GM11168 (cell line): ENCODE measurements around the gene SLC29A3.

ENCODE experiments used
- in situ Hi-C: fragments of 300-500 bp; cut with MboI; formaldehyde crosslinking; loops from one replicate; pipeline ENCODE4 v1.12.0; 2022; ENCODE audit warnings: low sequenced_read_pairs; ENCODE audit not compliant: unreplicated experiment

Gene SLC29A3

DNA sequence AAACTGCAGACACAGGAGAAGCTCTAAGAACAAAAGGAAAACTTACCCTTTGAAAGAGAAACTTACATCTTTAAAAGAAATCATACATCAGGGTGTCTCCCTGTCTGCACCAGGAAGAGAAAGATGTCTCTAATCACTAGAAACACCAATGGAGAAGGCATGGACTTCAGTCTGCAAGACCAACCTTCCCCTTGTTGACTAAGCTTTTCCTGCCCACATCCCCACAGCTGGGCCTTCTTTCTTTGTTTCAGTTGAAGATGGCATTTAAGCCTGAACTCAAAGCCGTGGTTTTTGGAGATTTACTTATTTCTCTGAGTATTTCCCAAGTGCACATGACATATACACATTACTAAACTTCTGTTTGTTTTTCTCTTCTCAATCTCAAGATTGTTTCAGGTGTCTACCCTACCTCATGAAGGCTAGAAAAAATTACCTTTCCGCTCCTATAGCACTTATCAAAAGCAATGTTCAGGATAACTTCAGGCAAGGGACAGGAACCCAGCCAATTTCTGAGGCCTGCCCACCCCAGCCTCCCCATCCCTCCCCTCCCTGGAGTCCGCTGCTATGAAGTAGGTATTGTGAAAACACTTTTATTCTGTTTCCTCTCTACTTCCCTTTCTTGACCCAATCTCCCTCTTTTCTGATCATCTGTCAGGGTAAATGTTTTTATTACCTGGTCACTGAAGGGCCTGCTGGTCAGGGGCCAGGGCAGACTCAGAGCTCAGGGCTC is 2.8 kb upstream of the SLC29A3 start:
- in situ Hi-C loops, result loop anchor here (5.0 kb wide), 1 partner anchor 66 kb away; no protein-coding TSS in a partner anchor

DNA sequence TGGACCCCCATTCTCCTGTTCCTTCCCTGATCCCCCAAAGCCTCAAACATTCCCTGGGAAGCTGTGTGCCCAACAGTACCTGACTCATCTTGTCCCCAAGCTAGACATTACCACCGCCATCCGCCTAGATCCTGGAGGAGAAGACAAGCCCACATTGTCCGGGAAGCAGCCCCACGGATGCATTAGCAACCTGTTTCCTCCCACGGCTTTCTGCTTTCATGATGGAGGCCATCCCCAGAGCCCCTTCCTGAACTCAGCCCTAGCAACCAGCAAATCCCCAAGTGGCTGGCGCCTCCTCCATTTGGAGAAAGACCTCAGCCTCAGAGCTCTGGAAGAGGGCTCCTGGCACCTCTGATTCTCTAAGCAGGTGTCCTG is 2.3 kb upstream of the SLC29A3 start:
- in situ Hi-C loops, result loop anchor here (5.0 kb wide), 1 partner anchor 66 kb away; no protein-coding TSS in a partner anchor

DNA sequence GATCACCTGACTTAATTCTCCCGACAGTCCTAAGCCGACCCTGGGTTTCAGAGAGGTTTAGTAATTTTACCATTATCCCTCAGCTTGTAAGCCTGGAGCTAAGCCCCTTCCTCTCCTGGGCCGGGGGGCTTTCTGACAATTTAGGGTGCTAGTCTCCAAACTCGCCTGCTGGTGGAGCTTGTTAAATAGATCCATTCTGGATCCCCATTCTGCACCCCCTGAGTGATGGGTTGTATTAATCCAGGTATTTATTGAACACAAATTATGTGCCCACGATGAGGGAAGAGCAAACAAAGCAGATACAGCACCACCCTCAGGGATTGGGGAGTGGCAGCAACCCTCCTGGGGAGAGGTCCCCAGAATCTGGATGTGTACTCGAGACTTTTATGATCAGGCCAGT is 1.3 kb upstream of the SLC29A3 start:
- in situ Hi-C loops, result loop anchor here (5.0 kb wide), 1 partner anchor 65 kb away; no protein-coding TSS in a partner anchor

DNA sequence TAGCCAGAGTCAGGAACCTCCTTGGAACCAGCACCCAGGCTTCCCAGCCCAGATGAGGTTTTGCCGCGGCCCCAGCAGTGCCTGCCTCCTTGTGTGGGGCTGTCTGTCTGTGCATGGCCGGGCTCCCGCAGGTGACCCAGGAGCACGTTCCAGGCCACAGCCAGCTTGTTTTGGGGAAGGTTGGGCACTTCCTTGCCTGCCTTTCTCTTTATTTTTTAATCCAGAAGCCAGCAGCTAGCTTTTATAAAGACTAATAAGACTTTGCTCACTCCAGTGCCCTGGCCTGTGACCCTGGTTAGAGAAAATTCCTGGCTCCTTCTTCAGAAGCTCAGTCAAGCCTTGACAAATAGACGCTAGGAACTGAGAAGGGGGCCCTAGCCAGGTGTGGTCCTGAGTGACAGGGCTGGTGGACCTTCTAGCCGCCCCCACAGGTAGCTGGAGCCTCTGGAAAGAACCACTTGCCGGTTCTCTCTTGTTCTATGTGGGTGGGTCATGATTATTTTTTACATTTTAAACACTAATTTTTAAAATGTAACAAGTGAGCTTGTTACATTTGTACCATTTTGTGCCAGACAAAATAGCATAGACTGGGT is 837 bp downstream of the SLC29A3 start:
- in situ Hi-C loops, result loop anchor here (5.0 kb wide), 1 partner anchor 62 kb away; no protein-coding TSS in a partner anchor

DNA sequence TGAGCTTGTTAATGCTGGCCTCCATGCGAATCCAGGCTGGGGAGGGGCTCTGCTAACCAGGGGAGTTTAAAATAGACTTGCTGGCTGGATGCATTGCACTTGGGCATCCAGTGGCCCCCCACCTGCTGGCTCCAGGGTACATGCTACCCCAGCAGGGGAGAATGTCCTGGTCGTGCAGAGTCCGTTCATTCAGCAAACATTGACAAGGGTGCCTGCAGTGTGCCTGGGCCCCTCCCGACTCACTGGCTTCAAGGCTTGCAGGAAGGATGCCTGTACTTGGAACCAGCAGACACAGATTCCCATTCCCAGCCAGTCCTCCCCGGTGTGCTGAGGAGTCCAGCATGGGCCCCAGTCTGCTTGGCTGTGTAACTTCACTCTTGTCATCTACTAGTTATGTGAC is 1.5 kb downstream of the SLC29A3 start:
- in situ Hi-C loops, result no loop called here

DNA sequence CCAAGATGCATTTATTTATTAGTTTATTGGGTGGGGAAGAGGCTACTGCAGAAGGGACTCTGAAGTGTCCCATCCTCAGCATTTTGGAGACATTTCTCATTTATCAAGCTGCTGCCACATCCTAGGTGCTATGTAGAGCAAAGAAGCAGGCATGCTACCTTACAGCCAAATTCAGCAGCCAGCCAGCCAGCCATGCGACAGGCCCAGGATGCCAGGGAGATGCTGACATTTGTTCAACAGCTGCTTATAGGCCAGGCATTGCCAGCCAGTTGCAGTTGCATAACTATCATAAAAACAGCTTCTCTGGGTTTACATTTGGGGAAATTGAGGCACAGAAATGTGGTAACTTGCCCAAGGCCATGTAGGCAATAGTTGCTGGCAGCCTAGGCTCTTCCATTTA is 2.3 kb downstream of the SLC29A3 start:
- in situ Hi-C loops, result no loop called here

DNA sequence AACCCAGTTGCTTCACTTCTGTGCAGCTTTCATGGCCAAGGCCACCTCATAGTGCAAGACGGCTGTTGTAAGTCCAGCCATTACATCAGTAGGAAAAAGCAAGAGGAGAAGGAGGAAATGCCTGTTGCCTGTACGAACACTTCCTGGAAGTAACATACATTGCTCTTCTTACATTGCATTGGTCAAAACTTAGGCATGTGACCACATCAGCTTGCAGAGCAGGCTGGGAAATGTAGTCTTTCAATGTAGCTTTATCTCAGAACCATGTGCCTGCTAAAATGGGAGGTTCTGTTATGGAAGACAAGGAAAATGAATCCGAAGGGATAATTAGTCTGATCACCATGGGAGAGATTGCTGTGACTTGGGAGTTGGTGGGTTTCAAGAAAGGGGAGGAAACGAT is 4.3 kb downstream of the SLC29A3 start:
- in situ Hi-C loops, result no loop called here

DNA sequence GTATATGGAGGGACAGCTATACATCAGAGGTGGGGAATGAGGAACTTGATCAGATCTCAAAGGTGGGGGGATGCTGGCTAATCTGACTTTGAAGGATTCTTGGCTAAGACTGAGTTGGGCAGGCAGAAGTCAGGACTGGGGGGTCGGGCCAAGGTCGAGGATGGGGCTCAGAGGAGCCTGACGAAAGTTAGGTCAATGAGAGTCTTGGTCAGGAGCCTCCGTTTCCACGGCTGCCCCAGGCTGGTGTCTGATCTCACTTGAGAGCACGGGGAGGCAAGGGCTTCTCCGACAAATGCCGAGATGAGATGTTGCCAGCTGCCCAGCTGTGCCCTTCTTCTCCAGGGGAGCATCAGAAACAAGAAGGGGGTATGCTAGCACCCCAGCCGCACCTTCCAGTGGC is 5.7 kb downstream of the SLC29A3 start:
- in situ Hi-C loops, result no loop called here

DNA sequence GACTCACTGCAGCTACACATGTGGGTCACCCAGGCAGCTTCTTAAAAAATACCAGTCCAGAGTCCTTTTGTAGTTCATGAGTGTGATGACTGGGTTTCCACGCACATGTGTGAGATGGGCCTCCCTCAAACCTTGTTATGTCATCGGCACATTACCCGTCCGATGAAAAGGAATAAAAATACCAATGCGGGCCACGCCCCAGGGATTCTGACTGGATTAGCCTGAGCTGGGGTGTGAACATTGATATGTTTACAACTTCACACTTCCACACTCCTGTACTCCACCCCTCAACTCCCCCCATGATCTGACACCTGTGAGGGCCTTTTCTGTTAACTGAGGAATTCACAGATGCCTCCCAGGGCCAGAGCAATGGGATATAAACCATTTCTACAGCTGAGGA is 6.2 kb downstream of the SLC29A3 start:
- in situ Hi-C loops, result no loop called here

DNA sequence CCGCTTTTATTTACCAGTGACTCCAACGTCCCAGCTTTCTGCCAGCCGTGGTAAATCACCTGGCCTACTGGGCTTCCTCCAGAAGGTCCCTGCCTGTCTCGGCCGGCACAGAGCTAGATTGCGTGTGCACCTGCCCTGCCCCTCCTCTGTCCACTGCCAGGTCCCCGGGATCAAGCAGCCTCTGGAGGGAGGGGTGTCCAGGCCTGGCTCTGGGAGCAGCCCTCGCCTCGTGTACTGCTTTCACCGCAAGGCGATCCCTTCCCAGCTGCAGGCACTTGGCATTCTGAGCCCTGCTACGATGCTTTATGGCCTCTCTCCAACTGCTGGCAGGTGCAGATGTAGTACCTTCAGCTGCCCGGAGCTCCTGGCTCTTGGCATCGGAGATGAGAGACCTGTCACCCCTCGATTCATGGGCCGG is 7.4 kb downstream of the SLC29A3 start:
- in situ Hi-C loops, result no loop called here

DNA sequence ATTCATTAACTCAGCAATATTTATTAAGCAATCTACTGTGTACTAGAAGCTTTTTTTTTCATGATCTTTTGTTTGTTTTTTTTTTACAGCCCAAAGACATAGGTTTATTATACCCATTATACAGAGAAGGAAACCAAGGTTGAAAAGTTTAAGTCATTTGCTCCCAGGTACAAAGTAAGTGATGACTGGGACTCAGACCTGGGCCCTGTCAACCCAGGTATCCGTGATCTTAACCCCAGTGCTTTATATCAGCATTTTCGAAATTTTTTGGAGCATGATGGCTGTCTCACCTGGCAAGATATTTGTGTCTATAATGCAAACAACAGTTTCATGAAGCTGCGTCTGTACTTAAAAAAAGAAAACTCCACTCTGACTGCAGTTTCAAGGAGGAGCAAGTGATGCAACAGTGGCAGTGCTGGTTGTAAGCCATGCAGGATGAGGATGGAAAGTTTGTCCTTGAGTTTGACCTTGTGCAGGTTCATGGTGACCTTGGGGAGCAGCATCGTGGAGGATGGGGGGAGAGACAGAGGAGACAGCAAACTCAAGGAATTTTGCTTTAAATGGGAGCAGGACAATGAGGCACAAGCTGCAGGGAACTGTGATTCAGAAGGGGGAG is 11.8 kb downstream of the SLC29A3 start:
- in situ Hi-C loops, result no loop called here

DNA sequence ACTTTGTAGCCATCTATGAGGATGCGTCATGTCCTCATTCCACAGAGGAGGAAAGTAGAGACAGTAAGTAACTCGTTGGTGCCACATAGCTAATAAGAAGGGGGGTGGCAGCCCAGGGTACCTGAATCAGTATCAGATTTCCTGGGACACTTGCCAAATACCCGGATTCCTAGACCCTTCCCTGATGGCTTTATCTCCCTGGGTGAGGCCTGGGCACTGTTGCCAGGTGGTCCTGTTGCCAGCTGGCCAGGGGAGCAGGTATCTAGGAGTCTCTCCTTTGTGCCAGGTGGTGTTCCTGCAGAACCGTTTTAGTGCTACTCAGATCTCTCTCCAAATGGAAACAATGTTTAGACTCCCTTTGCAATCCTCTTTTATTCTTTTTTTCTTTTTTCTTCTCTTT is 12.7 kb downstream of the SLC29A3 start:
- in situ Hi-C loops, result no loop called here

DNA sequence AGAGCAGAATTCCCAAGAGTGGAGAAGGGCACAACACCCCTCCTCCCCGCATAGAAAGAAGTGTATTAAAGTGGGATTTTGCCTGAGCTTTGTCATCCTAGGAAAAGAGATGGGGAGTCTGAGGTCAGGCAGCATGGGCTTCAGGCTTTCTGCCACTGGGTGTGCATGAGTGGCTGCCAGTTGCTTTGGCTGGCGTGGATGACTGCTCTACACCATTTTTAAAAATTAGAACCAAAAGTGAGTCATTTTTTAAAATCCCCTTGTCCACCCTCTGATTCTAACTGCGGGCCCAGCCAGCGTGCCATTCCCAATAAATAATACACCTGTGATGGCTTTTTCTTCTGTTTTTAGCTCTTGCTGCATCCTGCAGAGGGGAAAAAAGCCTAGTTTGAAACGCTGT is 13.4 kb downstream of the SLC29A3 start:
- in situ Hi-C loops, result no loop called here

DNA sequence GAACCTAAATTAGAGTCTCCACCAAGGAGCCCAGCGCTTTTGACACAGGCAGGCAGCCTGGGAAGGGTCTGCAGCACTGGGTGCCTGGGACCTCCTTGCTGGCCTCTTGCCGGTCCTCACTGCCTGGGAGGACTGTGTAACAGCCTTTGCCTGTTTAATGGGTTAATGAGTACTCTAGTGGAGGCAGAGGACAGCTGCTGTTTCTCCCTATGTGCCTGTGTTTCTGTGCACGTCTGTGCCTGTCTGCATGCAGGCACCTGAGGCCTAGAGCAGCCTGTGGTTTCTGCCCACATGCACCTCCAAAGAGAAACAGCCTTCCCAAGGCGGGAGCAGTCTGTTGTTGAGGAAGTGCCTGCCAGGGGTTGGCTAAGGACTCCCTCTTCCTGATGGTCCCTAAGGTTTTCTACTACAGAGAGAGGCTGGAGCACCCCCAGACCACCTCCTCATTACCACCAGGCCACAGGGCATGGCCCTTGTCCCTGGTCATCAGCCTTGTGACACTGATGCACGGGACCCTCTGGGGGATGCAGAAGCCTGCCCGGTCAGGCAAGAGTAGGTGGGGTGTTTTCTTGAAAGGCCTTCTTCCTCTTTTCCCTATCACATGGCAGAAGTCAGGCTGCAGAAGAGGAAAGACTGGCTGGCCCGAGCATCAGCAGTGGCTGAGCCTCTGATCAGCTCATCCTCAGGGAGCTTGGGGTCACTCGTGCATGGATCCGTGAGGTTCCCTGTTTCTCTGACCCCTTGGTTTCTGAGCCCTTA is 14.2 kb downstream of the SLC29A3 start:
- in situ Hi-C loops, result no loop called here

DNA sequence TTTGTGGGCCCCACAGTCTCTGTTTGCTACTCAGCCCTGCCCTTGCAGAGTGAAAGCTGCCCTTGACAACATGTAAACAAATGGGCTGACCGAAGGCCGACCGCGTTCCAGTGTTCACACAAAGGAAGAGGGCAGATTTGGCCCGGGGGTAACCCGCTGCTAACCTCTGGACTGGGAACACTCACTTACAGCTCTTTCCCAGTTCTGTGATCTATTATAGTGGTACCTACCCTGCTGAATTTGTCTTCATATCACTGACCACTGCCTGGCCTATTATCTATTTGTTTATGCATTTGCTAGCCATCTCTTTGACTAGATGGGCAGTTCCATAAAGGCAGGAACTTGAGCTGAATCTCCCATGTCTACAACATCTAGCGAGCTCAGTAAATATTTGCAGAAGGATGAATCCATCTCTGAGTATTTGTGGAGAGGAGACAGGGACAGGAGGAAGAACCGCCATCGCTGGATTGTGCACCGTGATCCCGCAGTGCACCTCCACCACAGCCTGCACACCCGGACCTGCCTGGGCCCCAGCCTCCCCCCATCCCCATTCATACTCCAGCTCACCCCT is 15.2 kb downstream of the SLC29A3 start:
- in situ Hi-C loops, result no loop called here

DNA sequence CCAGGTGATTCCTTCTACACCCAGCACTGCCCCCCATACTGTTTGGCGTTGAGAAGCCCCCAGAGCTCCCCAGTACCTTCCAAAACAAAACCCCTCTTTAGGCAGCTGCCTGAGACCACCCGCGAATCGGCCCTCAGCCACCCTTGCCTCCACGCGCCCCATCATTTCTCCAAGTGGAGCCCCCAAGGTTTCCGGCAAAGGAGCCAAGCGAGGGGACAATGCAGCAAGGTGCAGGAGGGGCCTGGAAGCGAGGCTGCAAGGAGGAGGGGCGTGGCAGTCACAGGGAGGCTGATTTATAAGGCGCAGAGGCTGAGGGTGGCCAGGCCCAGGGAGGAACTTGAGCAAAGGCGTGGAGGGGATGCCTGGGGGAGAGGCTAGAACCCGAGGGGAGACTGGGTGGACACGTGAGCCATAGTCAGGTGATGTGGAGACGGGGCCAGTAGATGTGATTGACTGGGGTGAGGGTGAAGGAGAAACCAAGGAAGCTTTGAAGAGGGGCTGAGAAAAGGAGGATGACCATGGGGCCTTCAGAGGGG is 16.2 kb downstream of the SLC29A3 start:
- in situ Hi-C loops, result no loop called here

DNA sequence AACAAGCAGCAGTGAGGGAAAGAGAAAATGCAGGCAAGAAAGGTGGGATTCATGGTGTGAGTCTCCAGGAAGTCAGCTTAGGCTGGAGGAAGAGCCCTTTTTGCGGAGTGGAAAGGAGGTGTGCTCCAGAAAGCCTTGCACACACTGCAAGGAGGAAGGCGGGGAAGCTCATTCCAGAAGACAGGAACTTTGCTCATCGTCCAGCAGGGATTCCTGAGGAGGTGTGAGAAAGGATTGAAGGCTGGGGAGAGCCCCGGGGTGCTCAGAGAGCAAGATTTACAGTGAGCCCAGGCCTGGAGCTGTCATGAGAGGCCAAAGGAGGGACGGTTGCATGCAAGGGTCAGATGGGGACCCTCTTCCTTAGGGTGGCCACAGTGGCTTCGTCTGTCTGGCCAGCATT is 17.6 kb downstream of the SLC29A3 start:
- in situ Hi-C loops, result no loop called here

DNA sequence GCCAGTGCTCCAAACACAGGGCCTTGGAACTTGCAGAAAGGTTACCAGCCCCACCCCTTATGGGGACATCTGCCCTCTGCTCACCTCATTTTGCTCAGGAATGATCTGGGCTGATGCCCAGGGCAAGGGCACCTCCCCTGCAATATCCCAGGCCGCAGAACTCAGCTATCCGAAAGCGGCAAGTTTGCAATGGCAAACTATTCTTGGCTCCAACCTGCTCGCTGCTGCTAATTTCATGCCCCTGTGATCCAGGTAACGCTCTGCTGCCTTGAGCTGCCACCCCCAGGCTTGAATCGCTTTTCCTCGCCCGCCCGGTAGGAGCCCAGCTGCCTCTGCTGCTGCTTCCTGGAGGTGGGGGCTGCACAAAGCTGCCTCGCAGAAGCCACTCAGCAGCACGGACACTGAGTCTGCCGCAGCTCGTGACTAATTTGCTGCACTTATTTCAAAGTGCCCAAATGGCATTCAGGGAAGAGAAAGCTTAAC is 18.2 kb downstream of the SLC29A3 start:
- in situ Hi-C loops, result no loop called here

DNA sequence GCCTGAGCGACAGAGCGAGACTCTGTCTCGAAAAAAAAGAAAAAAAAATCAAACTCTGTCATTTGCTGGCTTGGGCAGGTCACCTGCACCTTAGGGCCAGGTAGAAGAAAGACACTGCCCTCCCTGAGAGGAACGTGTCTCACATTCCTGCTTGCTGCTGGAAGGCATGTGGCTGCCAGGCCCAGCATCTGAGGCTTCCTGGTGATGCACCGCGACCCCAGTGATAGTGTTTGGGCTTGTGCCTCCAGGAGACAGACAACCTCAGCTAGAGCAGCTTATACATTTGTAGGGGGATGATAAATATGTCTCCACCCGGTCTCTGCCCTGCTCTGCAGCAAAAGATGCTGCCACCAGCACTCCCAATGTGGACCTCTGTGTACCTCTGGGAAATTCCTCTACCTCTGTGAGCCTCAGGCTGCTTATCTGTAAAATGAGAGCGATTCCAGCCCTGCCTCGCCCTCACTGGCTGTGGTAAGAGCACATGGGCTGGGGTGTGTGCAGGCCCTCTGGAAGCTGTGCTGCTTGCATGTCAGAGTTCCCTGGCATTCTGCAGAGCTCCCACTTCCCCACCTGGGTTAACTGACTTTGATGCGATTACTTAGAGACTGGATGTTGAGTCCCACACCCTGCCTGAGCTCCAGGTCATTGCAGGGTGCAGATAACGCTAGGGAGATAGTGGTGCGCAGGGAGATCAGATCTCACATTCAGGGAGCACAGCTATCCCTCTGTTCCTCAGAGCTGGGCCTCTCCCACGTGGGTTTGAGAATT is 19.9 kb downstream of the SLC29A3 start:
- in situ Hi-C loops, result no loop called here
